ENCODE data around the gene CSTB.

Gene CSTB

GRCh38 chr21:43811262-43812105, 35.4 kb upstream of the CSTB start:
- no peak for DNase-seq (ENCODE audit: low read depth in 3 of 3, low spot score in 1 of 3)

- peak; percentile 55 to 90 (median 66) for DNase-seq (ENCODE audit: low read depth in 3 of 3, low spot score in 1 of 3)
Observed at GRCh38 chr21:43810505-43811261, 34.6 kb upstream of the CSTB start.

- no peak for DNase-seq (ENCODE audit: low read depth in 3 of 3, low spot score in 1 of 3)
Observed at GRCh38 chr21:43809853-43810504, 33.9 kb upstream of the CSTB start.

GRCh38 chr21:43809346-43809799, 33.3 kb upstream of the CSTB start:
- DNase-seq (ENCODE audit: low read depth in 3 of 3, low spot score in 1 of 3) = no peak

- no peak for DNase-seq (ENCODE audit: low read depth in 3 of 3, low spot score in 1 of 3)
Observed at GRCh38 chr21:43808832-43809251, 32.7 kb upstream of the CSTB start.

GRCh38 chr21:43808367-43808766, 32.3 kb upstream of the CSTB start:
- DNase-seq (ENCODE audit: low read depth in 3 of 3, low spot score in 1 of 3) = no peak

- no peak for DNase-seq (ENCODE audit: low read depth in 3 of 3, low spot score in 1 of 3)
Observed at GRCh38 chr21:43806017-43806710, 30.1 kb upstream of the CSTB start.

GRCh38 chr21:43805275-43805800, 29.2 kb upstream of the CSTB start:
- DNase-seq (ENCODE audit: low read depth in 3 of 3, low spot score in 1 of 3) = no peak

GRCh38 chr21:43803558-43804300, 27.6 kb upstream of the CSTB start:
- DNase-seq (ENCODE audit: low read depth in 3 of 3, low spot score in 1 of 3) = no peak

GRCh38 chr21:43802713-43803313, 26.7 kb upstream of the CSTB start:
- no peak for DNase-seq (ENCODE audit: low read depth in 3 of 3, low spot score in 1 of 3)

- DNase-seq (ENCODE audit: low read depth in 3 of 3, low spot score in 1 of 3) = no peak
Observed at GRCh38 chr21:43801006-43801783, 25.1 kb upstream of the CSTB start.

GRCh38 chr21:43800566-43800965, 24.5 kb upstream of the CSTB start:
- no peak for DNase-seq (ENCODE audit: low read depth in 3 of 3, low spot score in 1 of 3)

- no peak for DNase-seq (ENCODE audit: low read depth in 3 of 3, low spot score in 1 of 3)
Observed at GRCh38 chr21:43800124-43800523, 24.0 kb upstream of the CSTB start.

- no peak for DNase-seq (ENCODE audit: low read depth in 3 of 3, low spot score in 1 of 3)
Observed at GRCh38 chr21:43799301-43799840, 23.3 kb upstream of the CSTB start.

- DNase-seq (ENCODE audit: low read depth in 3 of 3, low spot score in 1 of 3) = no peak
Observed at GRCh38 chr21:43797925-43798715, 22.0 kb upstream of the CSTB start.

GRCh38 chr21:43797415-43797814, 21.3 kb upstream of the CSTB start:
- no peak for DNase-seq (ENCODE audit: low read depth in 3 of 3, low spot score in 1 of 3)

- DNase-seq (ENCODE audit: low read depth in 3 of 3, low spot score in 1 of 3) = no peak
Observed at GRCh38 chr21:43794857-43795256, 18.7 kb upstream of the CSTB start.

- DNase-seq (ENCODE audit: low read depth in 3 of 3, low spot score in 1 of 3) = no peak
Observed at GRCh38 chr21:43794311-43794710, 18.2 kb upstream of the CSTB start.
